Ascending aorta (tissue), 2 donors: ENCODE measurements around the gene ATF1. TPM values are rescaled to one million over a fixed set of nuclear protein-coding genes. Genes with fewer than 3 reads are reported as not detected.

ENCODE experiments used
- DNase-seq, 2 donors: peaks; one replicate each; pipeline ENCODE4 v3.0.0-alpha.2; 2019; ENCODE audit warnings: low spot score in 2 of 2
- H3K27ac ChIP-seq, 2 donors: fragments of 200-600 bp; sonication (generic); one replicate each; pipeline ENCODE4 v1.5.1; 2016 to 2017; ENCODE audit warnings: mild to moderate bottlenecking in 1 of 2
- H3K27me3 ChIP-seq: fragments of 200-600 bp; sonication (generic); one replicate; pipeline ENCODE4 v1.5.1; 2017
- H3K36me3 ChIP-seq, 2 donors: fragments of 200-600 bp; sonication (generic); one replicate each; pipeline ENCODE4 v1.5.1; 2016
- H3K4me1 ChIP-seq, 2 donors: fragments of 200-600 bp; sonication (generic); one replicate each; pipeline ENCODE4 v1.5.1; 2016 to 2017; ENCODE audit warnings: mild to moderate bottlenecking in 1 of 2
- H3K4me3 ChIP-seq, 2 donors: fragments of 200-600 bp; sonication (generic); one replicate each; pipeline ENCODE4 v1.5.1; 2016 to 2017; ENCODE audit warnings: mild to moderate bottlenecking in 1 of 2
- H3K9me3 ChIP-seq, 2 donors: fragments of 200-600 bp; sonication (generic); one replicate each; pipeline ENCODE4 v1.5.1; 2016
- CTCF ChIP-seq, 3 experiments: fragments of 200-600 bp in 2 of 3; fragments of 450-650 bp in 1 of 3; sonication (generic) in 2 of 3; IDR thresholded peaks; one replicate each; pipeline ENCODE4 v1.5.1; 2016 to 2019; ENCODE audit warnings: antibody characterized with exemption in 3 of 3, mild to moderate bottlenecking in 1 of 3, moderate library complexity in 1 of 3
- intact Hi-C: fragments of 100-400 bp; cut with DNase I; formaldehyde crosslinking; loops from one replicate; pipeline ENCODE4 v1.15.1; 2023
- total RNA-seq: library from RNA; depleted of rRNA; stranded (reverse); fragments of >200 nt; gene quantifications from one replicate; pipeline ENCODE4 v1.1.0, GENCODE V29; 2016

The ATF1 gene
- 6.8 TPM for total RNA-seq

DNA sequence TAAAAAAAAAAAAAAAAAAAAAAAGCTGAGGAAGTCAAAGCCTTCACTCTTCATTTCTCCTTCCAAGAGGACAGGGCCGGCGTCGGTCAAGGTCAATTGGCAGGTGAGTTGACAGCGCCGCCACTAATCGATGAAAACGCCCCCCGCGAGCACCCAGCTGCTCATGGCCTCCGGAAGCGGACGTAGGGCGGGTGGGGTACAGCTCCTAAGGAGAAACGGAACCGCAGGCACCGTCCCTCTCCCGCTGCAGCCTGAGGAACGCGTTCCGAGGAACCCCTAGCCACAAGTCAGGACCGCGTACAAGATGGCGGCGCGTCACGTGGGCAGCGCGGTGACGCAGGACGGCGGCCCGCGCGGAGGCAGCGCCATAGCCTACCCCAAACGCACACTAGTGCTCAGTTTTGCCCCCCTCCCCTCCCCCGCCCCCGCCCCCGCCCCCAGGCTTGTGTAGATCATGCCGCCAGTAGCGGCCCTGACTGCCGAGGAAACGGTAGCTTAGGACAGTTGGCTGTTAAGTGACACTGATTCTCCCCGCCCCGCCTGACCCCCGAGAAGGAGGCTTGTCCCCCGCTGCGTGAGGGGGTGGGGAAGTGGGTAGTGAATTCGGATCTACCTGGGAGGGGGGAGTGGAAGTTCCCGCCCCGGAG, at the start of gene ATF1:
TSS of gene ATF1 (plus strand) at position 463 of the 647 bp plus-strand sequence. CDS start 16,045 bp downstream, outside the sequence.
- DNase-seq, result peak; percentile 73 to 96
- no peak for TF ChIP-seq CTCF (IDR thresholded peaks at IDR 0.05)
- no peaks in the 10 kb centered on the region for H3K36me3 ChIP-seq
- peak within 1 kb of the TSS; percentile 83 to 94 for H3K4me3 ChIP-seq
- H3K9me3 ChIP-seq, result no peaks in the 10 kb centered on the region
- intact Hi-C loops, result loop anchor here (2.0 to 10.0 kb wide), 5 partner anchors 59 to 451 kb away; partner anchors contain the start of genes CSRNP2 and POU6F1
- peaks cover 0 to 15% of the 10 kb centered on the region in 2 donors for H3K4me1 ChIP-seq
- peak within 1 kb of the TSS; percentile 96 to 98 for H3K27ac ChIP-seq
- no peaks in the 10 kb centered on the region for H3K27me3 ChIP-seq

DNA sequence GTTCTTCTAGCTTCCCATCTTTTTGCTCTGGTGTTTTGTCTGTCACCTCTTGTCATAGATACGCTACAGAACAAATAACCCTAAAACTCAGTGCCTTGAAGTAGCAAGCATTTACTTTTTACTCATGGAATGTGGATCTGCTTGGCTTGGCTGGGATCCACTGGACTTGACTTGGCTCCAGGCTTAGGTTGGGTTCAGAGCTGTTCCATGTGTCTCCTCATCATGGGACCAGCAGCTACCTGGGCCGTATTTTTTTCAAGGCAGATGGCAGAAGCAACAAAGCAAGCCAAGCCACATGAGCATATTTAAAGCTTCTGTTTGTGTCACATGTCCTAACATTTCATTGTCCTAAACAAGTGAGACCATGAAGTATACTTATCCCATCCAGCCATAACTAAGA, 48.7 kb upstream of the ATF1 start:
- Histone ChIP-seq H3K27ac (no peak overlapping the region), H3K27me3 (no peaks in the 10 kb centered on the region), H3K4me3 (no peak overlapping the region), H3K4me1 (no peaks in the 10 kb centered on the region), H3K36me3 (peaks cover 18 to 41% of the 10 kb centered on the region in 2 donors), H3K9me3 (no peaks in the 10 kb centered on the region)
- DNase-seq, result no peak
- TF ChIP-seq CTCF (IDR thresholded peaks at IDR 0.05), result no peak
- intact Hi-C loops, result no loop called here

- Histone ChIP-seq H3K4me3 (no peak overlapping the region), H3K36me3 (peaks cover 19 to 49% of the 10 kb centered on the region in 2 donors), H3K27me3 (no peaks in the 10 kb centered on the region), H3K27ac (no peak overlapping the region), H3K4me1 (no peaks in the 10 kb centered on the region), H3K9me3 (no peaks in the 10 kb centered on the region)
- DNase-seq, result no peak
- intact Hi-C loops, result no loop called here
- no peak for TF ChIP-seq CTCF (IDR thresholded peaks at IDR 0.05)
Measured at GRCh38 chr12:50718760-50719159, 45.1 kb upstream of the ATF1 start.

- Histone ChIP-seq H3K36me3 (peaks cover 20 to 41% of the 10 kb centered on the region in 2 donors), H3K9me3 (no peaks in the 10 kb centered on the region), H3K4me3 (no peak overlapping the region), H3K27ac (no peak overlapping the region), H3K4me1 (peaks cover 0 to 7% of the 10 kb centered on the region in 2 donors), H3K27me3 (no peaks in the 10 kb centered on the region)
- no peak for TF ChIP-seq CTCF (IDR thresholded peaks at IDR 0.05)
- intact Hi-C loops, result no loop called here
- no peak for DNase-seq
Measured at GRCh38 chr12:50720085-50720484, 43.8 kb upstream of the ATF1 start.

GRCh38 chr12:50720501-50720900, 43.4 kb upstream of the ATF1 start:
- no peak for TF ChIP-seq CTCF (IDR thresholded peaks at IDR 0.05)

More at GRCh38 chr12:50720501-50720900, 43.4 kb upstream of the ATF1 start:
- no peak for DNase-seq
- Histone ChIP-seq H3K9me3 (no peaks in the 10 kb centered on the region), H3K4me3 (no peak overlapping the region), H3K27ac (no peak overlapping the region), H3K36me3 (peaks cover 20 to 41% of the 10 kb centered on the region in 2 donors), H3K4me1 (peaks cover 0 to 10% of the 10 kb centered on the region in 2 donors), H3K27me3 (no peaks in the 10 kb centered on the region)
- intact Hi-C loops, result no loop called here
